ENCODE measurements around the gene RAD23B. TPM values are rescaled to one million over a fixed set of nuclear protein-coding genes. Genes with fewer than 3 reads are reported as not detected.
A peak's percentile ranks its signal among the peaks of the same experiment; 100 is the strongest.

The RAD23B gene
- total RNA-seq, 4 donors from 2014 or later: 45.7 to 57.4 (median 50.5) TPM

DNA sequence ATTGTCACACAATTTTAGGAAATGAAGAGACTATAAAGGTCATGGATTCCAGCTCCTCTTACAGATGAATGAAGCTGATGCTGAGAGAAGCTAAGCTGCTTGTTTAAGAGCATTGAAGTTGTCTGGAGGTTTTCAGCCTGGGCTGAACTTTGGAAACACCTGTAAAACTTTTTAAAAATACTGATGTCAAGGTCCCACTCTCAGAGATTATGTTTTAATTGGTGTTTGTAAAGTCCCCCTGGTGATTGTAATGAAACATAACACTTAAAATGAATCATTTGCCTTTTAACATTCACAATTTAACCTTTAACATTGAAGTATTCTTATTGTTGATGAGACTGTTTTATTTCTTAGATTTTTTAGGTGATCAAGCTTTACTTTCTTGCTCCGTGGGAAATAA is 16.4 kb downstream of the RAD23B start:
- peaks cover 0 to 20% (median 3%) of the 10 kb centered on the region in 4 donors for H3K4me1 ChIP-seq

DNA sequence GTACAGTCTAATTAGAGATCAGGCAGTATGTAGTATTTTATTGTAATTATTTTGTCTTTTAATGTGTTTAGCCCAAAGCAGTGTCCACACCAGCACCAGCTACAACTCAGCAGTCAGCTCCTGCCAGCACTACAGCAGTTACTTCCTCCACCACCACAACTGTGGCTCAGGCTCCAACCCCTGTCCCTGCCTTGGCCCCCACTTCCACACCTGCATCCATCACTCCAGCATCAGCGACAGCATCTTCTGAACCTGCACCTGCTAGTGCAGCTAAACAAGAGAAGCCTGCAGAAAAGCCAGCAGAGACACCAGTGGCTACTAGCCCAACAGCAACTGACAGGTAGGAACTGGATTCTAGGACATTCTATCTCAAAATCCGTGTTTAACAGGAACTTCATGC is 23.2 kb downstream of the RAD23B start:
- Histone ChIP-seq H3K9me3 (no peaks in the 10 kb centered on the region), H3K36me3 (peaks cover 0 to 34% (median 0%) of the 10 kb centered on the region in 3 donors), H3K27ac (no peak overlapping the region), H3K27me3 (no peaks in the 10 kb centered on the region), H3K4me1 (no peaks in the 10 kb centered on the region), H3K4me3 (no peak overlapping the region)
- DNase-seq: no peak
- no peak for TF ChIP-seq POLR2A (IDR thresholded peaks at IDR 0.05)
- TF ChIP-seq, protein P1, sequence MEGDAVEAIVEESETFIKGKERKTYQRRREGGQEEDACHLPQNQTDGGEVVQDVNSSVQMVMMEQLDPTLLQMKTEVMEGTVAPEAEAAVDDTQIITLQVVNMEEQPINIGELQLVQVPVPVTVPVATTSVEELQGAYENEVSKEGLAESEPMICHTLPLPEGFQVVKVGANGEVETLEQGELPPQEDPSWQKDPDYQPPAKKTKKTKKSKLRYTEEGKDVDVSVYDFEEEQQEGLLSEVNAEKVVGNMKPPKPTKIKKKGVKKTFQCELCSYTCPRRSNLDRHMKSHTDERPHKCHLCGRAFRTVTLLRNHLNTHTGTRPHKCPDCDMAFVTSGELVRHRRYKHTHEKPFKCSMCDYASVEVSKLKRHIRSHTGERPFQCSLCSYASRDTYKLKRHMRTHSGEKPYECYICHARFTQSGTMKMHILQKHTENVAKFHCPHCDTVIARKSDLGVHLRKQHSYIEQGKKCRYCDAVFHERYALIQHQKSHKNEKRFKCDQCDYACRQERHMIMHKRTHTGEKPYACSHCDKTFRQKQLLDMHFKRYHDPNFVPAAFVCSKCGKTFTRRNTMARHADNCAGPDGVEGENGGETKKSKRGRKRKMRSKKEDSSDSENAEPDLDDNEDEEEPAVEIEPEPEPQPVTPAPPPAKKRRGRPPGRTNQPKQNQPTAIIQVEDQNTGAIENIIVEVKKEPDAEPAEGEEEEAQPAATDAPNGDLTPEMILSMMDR (IDR thresholded peaks at IDR 0.05): no peak

More for the DNA sequence above, 16.4 kb downstream of the RAD23B start:
- TF ChIP-seq, protein P1 (IDR thresholded peaks at IDR 0.05): peak in 2 of 6 experiments; percentile 19
- no peak for TF ChIP-seq POLR2A (IDR thresholded peaks at IDR 0.05)
- H3K9me3 ChIP-seq: no peaks in the 10 kb centered on the region
- H3K27me3 ChIP-seq: no peaks in the 10 kb centered on the region
- no peak overlapping the region for H3K27ac ChIP-seq
- no peaks in the 10 kb centered on the region for H3K36me3 ChIP-seq
- H3K4me3 ChIP-seq: no peak overlapping the region
- DNase-seq: no peak

DNA sequence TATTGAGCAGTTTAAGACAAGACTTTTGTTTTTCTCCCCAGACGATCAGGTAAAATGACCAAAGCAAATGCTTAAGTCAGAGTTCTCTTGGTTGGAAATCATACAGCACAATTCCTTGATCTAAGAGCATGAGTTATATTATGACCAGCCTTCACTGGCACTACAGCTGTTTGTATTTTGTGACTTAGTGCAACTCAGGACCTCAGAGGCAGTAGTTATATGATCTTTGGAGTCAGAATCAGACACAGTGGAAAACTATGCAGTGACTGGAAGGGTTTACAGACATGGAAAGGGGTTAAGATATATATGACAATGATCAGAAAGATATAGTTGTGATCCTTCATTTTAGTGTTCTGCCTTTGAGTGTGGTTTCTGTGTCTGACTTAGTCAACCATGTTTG is 24.3 kb downstream of the RAD23B start:
- no peak for TF ChIP-seq POLR2A (IDR thresholded peaks at IDR 0.05)
- TF ChIP-seq, protein P1 (IDR thresholded peaks at IDR 0.05): no peak
- DNase-seq: no peak
- H3K36me3 ChIP-seq: peaks cover 0 to 37% (median 0%) of the 10 kb centered on the region in 3 donors
- H3K4me3 ChIP-seq: no peak overlapping the region
- no peak overlapping the region for H3K27ac ChIP-seq
- H3K27me3 ChIP-seq: no peaks in the 10 kb centered on the region
- no peaks in the 10 kb centered on the region for H3K4me1 ChIP-seq
- H3K9me3 ChIP-seq: no peaks in the 10 kb centered on the region

DNA sequence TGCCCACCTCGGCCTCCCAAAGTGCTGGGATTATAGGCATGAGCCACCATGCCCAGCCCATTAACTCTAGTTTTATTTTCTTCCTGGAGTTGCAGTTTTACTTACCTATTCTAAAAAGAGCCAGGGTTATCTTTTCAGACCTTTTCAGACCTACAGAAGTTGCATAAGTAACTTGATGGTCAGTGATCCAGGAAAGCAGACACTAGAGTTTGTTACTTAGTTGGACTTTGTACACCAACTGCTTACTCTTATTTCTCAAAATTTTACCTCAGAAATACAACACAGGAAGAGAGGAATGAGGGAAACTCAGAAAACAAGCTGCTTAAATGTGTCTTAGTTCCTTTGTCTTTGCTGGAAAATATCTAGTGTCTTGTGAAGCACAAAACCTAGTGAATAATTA is 25.4 kb downstream of the RAD23B start:
- peaks cover 0 to 48% (median 0%) of the 10 kb centered on the region in 3 donors for H3K36me3 ChIP-seq
- H3K4me3 ChIP-seq: no peak overlapping the region
- H3K9me3 ChIP-seq: no peaks in the 10 kb centered on the region
- H3K27me3 ChIP-seq: no peaks in the 10 kb centered on the region
- no peak for TF ChIP-seq POLR2A (IDR thresholded peaks at IDR 0.05)
- TF ChIP-seq, protein P1 (IDR thresholded peaks at IDR 0.05): no peak
- no peaks in the 10 kb centered on the region for H3K4me1 ChIP-seq
- H3K27ac ChIP-seq: no peak overlapping the region
- DNase-seq: no peak

DNA sequence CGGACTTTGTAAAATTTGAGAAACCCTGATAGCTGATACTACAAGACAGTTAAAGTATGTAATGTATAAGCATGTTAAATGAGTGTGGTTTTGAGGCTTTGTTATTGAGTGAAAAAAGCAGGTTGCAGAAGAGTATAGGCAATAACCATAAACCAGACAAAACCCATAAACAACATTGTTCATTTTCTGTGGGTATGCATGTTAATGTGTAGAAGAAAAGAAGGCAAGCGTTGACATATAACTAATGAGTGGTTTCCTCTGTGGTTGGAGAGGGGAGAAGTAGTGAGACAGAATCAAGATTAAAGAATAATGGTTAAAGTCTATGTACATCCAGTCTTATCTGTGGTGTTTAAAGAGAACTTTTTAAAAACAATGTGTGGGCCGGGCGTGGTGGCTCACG is 26.2 kb downstream of the RAD23B start:
- DNase-seq: no peak
- no peaks in the 10 kb centered on the region for H3K27me3 ChIP-seq
- peaks cover 0 to 54% (median 0%) of the 10 kb centered on the region in 3 donors for H3K36me3 ChIP-seq
- no peak for TF ChIP-seq POLR2A (IDR thresholded peaks at IDR 0.05)
- TF ChIP-seq, protein P1 (IDR thresholded peaks at IDR 0.05): no peak
- H3K4me1 ChIP-seq: no peaks in the 10 kb centered on the region
- no peak overlapping the region for H3K27ac ChIP-seq
- no peak overlapping the region for H3K4me3 ChIP-seq
- H3K9me3 ChIP-seq: no peaks in the 10 kb centered on the region

Measured in Peyer's patch (tissue), 4 donors.